ENCODE results near the gene RELL2.

RELL2 gene

GRCh38 chr5:141681295-141681694, 44.5 kb downstream of the RELL2 start:
- TF ChIP-seq CTCF (IDR thresholded peaks at IDR 0.05; ENCODE audit: low read depth, low read length) = no peak
- DNase-seq (ENCODE audit: extremely low read depth, low read depth) = no peak

DNA sequence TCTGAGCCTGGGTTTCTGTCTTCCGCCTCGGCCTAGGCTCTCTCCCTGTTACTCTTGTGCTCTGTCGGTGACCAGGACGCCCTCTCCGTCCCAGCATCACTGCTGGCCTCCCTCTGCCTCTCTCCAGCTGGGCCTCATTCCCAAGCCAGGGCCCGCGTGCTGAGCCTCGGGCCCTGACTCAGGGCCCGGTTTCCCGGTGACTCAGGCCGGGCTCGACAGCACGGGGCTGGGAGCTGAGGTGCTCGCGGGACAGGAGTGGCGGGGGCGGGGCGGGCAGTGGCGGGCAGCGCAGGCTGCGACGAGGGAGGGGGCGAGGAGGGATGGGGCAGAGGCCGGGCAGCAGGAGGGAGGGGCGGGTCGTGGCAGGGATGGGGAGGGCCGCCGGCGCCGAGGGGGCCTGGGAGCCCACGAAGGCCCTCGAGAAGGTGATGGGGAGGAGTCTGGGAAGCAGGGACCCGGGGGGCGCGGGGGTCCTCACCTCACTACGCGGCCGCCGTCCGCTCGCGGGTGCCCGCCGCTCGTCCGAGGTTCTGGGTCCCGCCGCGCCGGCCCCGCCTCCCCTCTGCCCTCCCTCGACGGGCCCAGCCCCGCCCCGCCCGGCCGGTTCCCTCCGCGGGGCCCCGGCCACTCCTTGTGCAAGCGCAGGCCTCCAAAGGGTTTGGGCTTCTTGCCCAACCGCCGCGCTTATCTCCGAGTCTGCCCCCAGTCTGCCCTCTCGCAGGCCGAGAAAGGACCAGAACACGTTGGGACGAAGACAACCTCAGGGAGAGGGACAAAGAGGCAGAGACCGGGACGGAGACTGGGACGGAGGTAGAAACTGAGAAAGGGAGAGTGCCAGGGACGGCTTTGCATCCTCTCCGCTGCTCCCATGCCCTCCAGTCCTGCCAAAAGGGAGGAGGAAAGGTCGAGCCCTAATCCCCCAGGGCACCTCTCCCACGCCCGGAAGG, 45.2 kb downstream of the RELL2 start, which contains the start of gene ARAP3:
Gene ARAP3 (minus strand): TSS at position 536 of the 947 bp plus-strand sequence. CDS start 1,744 bp downstream, outside the sequence.
- no peak for TF ChIP-seq CTCF (IDR thresholded peaks at IDR 0.05; ENCODE audit: low read depth, low read length)
- no peak for DNase-seq (ENCODE audit: extremely low read depth, low read depth)

DNA sequence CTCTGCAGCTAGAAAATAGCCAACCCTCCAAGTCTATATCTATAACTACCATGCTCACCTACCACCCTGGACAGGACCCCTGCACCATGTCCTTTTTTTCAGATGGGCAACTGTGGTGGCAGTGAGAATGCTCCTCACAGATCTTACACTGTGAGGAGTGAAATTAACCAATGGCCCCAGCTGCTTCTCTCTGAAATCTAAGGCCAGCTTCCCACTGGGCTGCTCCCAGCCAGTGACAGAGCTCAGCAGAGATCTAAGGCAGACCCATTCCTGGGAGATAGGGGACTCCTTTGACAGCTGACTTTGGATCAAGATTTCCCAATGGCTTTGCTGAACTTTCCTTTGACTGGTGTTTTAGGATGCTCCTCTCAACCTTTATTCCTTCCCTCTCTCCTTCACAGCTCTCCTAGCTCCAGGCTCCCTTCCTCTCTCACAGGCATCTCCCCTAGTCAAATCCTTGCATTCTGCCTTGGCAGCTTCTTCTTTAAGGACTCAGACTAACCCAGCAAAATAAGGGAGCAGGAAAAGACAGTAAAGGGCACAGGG, 46.9 kb downstream of the RELL2 start:
- no peak for DNase-seq (ENCODE audit: extremely low read depth, low read depth)

DNA sequence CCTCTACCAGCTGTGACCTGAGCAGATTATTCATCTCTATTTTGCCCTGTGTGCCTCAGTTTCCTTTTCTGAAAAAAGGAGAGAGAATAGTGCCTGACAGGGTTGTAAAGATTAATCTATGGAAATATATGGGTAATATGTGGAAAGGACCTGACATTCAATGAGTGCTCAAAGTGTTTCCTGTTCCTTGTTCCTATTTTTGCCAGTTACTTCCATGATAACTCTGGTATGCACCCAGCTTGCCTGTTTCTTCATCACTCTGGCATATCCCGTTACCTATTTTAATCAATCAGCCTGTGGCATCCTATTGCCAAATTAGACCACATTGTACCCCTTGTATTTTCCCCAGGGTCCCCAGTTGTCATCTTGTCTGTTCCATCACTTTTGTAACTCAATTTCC, 48.8 kb downstream of the RELL2 start:
- DNase-seq (ENCODE audit: extremely low read depth, low read depth) = no peak
- TF ChIP-seq CTCF (IDR thresholded peaks at IDR 0.05; ENCODE audit: low read depth, low read length) = no peak

More for the DNA sequence above, 46.9 kb downstream of the RELL2 start:
- TF ChIP-seq CTCF (IDR thresholded peaks at IDR 0.05; ENCODE audit: low read depth, low read length) = no peak

DNA sequence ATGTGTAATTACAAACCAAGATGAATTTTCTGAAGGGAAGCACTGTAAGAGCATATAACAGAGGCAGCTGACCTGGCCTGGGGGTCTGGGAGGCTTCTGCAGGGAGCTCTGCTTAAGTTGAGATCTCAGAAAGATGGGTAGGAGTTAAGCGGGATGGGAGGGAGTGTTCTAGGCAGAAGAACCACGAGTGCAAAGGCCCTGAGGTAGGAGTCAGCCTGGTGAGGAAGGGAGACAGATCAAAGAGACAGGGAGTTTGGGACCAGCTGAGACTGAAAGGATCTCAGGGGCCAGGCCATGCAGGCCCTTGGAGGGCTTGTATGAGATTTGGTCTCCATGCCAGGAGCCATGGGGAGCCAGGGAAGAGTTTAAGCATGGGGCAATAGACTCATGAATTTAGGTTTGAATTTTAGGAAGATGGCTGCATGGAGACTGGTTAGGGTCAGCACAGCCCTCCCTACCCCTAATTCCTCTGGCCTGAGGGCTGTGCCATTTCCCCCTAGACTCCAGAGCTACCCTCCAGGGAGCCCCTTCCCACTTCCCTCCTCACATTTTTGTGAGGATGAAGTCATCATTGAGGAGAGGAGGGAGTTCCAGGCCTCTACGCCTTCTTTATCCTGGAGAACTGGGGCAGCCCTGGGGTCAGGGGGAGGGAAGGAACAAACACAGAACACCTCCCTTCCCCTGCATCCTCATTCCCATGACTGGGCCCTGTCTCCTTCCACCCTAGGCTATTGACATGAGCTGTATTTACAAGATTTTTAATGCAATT, 50.0 kb downstream of the RELL2 start:
- DNase-seq (ENCODE audit: extremely low read depth, low read depth) = no peak
- TF ChIP-seq CTCF (IDR thresholded peaks at IDR 0.05; ENCODE audit: low read depth, low read length) = no peak
